HL-60/S4 treated with retinoic acid at 250 ng/mL for 4 days and 3 days (cell line): ENCODE data around the gene NFATC1.

Experiments
- in situ Hi-C: fragments of 300-500 bp; cut with MboI; formaldehyde crosslinking; loops from 2 replicates; pipeline ENCODE4 v1.7.0; 2022; ENCODE audit warnings: low sequenced_read_pairs

Gene NFATC1

DNA sequence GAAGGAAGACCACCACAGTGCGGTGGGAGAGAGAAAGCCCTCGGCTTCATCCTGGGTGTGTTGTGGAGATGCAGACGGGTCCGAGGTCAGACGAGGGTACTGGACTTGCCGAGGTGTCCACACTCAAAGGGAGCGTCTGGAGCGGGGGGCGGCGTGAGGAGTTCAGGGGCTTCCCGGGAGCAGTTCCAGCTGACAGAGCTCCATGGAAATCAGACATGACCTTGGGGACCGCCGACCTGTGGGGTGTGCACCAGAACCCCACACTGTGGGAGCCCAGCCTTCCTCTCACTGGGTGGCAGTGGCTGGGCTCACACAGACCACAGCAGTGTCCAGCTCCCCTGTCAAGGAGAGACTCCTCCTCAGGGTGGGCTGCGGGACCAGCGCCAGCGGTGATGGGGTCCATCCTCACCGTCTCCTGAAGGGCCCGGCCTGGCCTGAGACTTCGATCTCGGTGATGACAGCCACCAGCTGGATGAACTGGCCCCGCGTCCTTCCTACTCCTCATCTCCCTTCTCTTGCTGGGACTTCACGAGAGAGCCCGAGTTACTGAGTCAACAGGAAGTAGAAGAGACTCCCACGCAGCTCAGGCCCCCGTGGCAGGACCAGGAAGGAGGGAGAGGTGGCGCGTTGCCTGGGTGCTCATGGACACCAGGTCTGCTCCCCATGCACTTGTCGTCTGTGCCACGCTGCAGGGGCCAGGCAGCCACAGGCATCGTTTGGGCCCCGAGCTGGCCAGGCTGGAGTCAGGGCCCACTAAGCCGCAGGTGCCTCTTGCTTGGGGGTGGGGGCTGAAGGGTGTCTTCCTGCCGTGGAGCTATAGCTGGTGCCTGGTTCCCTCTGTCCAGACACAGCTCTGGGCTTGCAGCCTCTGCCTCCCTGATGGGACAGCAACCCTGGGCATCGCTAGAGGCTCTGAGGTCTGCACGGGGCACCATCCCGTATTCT, 182.0 kb downstream of the NFATC1 start:
- in situ Hi-C loops = no loop called here

DNA sequence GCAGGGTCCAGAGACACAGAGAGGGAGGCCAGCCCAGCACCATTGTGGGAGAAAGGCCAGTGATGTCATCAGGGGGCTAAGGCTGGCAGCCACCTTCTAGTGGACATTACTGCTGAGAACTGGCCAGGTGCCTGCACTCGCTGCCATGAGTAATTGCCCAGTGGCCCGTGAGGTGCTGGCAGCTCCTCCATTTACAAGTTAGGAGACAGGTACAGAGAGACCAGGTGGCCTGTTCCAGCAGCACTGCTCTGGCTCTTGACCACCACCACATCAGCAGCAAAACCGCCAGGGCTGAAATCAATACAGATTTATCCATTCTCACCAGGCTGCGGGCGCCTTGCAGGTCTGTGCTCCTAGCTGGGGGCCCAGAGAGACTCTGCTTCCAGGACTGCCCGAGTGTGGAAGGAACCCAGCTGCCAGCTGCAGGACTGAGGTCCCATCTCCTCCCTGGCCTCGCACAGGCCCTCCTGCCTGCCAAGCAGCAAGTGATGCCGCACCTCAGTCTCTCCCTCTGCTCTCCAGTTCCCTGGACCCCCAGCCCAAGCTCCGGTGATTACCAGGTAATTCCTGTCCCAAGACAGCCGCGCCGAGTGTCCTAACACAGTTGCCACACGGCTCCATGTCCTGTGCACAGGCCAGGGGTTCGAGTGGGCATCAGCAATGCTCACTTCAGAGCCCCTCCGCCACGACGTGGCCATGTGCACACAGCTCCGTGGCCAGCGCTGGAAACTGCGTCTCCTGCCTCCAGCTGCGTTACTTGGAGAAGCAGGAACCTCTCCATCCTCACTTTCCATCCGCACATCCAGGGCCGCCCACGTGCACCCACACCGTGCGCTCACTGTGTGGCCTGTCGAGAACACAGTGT, 182.9 kb downstream of the NFATC1 start:
- in situ Hi-C loops = no loop called here
